Suppressor macrophage treated with lipopolysaccharide for 1 hour (primary cell): ENCODE data around the gene AMH.

Experiments used
- DNase-seq, 3 donors: peaks; one replicate each; pipeline ENCODE4 v3.0.0-alpha.2; 2020 to 2022

AMH gene

DNA sequence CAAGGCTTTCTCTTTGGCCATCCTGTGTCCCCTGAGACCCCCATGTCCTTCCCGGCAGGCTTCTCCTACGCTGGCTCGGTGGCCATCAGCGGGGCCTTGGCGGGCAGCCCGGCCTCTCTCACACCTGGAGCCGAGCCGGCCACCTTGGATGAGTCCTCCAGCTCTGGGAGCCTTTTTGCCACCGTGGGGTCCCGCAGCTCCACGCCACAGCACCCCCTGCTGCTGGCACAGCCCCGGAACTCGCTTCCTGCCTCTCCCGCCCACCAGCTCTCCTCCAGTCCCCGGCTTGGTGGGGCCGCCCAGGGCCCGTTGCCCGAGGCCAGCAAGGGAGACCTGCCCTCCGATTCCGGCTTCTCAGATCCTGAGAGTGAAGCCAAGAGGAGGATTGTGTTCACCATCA, 27.2 kb upstream of the AMH start:
- no peak for DNase-seq

DNA sequence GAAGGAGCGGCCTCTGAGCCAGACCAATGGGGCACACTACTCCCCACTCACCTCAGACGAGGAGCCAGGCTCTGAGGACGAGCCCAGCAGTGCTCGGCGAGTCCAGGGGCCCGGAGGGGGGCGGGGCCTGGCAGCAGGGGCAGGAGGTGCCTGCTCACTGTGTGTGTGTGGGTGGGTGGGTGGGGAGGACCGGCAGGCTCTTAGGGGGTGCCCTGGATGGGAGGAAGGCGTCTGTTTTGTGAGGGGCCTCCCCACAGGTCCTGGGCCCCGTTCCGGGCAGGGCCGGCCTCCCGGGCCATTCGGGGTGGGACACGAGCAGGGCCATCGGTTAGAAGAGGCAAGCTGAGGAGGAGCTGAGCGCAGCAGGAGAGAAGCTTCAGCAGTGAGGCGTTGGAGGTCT, 25.7 kb upstream of the AMH start:
- no peak for DNase-seq

- no peak for DNase-seq
Observed at GRCh38 chr19:2223959-2224358, 25.2 kb upstream of the AMH start.

DNA sequence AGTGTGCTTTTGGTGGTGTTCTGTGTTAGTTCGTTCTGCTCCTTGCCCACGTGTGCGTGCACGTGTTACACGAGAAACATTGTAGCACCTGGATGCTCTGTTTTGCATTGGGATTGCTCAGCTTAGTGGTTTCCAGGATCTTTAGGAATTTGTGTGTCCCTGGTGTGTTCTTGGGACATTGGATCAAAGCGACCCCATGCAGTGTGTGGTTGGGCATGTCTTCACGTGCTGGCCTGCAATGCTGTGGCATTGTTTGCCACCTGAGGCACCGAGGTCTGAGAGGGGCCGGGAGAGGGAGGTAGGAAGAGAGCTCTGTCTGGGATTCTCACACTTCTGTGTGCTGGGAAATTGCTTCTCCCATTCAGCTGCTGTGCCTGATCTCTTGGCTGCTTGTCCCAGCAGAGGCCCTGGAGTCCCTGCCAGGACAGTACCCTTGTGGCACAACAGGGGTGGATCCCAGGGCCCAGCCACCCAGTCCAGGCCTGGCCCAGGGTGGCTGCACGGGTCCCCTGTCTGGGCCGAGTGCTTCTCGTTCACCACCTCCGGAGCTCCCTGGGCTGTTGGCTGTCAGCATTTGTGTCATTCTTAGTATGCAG, 24.3 kb upstream of the AMH start:
- DNase-seq: no peak

DNA sequence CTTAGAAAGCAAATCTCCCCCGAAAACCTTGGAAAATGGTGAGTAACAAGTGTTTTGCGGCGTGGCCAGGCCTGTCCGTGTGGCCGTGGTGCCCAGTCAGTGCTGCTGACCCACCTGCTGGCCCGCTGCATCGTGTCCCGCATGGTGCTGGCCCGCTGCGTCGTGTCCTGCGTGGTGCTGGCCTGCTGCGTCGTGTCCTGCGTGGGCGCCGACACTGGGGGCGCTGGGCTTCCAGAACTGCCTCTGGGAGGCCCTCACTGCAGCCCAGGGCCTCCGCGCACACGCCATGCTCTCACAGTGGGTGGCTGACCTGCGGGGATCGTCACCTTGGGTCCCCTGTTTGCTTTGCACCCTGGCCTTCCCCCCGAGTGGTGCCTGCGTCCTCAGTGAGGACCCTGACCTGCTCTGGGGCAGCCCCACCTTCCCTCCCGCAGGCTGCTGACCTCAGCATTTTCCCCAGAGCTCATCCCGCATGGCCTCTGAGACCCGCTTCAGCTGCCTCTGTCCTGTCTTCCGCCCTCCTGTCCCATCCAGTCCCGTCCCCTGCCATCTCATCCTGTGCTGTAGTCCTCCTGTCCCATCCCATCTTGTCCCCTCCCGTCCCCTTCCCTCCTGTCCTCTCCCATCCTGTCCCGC, 23.6 kb upstream of the AMH start:
- DNase-seq: no peak

- DNase-seq: no peak
Observed at GRCh38 chr19:2226051-2226839, 22.9 kb upstream of the AMH start.

DNA sequence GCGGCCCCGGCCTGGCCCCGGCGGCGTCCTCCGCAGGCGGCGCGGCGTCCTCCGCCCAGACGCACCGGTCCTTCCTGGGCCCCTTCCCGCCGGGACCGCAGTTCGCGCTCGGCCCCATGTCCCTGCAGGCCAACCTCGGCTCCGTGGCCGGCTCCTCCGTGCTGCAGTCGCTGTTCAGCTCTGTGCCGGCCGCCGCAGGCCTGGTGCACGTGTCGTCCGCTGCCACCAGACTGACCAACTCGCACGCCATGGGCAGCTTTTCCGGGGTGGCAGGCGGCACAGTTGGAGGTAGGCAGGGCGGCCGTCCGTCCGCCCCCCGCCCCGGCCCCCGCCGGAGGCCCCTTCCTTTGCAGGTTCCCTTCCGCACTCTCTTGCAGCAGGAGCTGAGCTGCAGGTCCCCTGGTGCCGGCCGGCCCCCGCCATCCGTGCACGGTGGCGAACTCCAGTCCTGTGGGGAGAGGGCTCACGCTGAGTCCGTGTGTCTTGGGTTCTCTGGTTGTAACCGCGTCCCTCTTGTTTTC, 22.2 kb upstream of the AMH start:
- DNase-seq: no peak

DNA sequence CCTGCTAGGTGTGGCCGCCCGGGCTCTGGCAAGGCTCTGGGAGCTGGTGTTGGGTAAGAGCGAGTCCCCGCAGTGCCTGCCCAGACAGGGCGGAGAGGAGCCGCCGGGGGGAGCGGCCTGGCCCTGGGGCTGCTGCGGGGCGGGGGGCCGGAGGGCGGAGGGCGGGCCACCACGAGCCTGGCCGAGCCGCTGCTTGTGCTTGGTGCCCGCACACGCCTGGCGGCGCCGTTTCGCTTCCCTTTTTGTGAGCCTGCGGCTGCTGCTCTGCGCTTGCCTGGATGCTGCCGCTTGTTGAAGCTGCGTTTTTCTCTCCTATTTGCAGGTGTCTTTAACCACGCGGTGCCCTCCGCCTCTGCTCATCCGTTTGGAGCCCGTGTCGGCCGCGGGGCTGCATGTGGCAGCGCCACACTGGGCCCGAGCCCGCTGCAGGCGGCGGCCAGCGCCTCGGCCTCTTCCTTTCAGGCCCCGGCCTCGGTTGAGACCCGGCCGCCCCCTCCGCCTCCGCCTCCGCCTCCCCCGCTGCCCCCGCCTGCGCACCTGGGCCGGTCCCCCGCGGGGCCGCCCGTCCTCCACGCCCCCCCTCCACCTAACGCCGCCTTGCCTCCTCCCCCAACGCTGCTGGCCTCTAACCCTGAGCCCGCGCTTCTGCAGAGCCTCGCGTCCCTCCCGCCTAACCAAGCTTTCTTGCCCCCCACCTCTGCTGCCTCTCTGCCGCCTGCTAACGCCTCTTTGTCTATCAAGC, 21.5 kb upstream of the AMH start:
- peak; percentile 50 to 61 (median 54) for DNase-seq

GRCh38 chr19:2228157-2229030, 20.7 kb upstream of the AMH start:
- DNase-seq: no peak

- no peak for DNase-seq
Observed at GRCh38 chr19:2229103-2230032, 19.8 kb upstream of the AMH start.

GRCh38 chr19:2230033-2230531, 19.0 kb upstream of the AMH start:
- DNase-seq: no peak

- DNase-seq: no peak
Observed at GRCh38 chr19:2230807-2231533, 18.2 kb upstream of the AMH start.

DNA sequence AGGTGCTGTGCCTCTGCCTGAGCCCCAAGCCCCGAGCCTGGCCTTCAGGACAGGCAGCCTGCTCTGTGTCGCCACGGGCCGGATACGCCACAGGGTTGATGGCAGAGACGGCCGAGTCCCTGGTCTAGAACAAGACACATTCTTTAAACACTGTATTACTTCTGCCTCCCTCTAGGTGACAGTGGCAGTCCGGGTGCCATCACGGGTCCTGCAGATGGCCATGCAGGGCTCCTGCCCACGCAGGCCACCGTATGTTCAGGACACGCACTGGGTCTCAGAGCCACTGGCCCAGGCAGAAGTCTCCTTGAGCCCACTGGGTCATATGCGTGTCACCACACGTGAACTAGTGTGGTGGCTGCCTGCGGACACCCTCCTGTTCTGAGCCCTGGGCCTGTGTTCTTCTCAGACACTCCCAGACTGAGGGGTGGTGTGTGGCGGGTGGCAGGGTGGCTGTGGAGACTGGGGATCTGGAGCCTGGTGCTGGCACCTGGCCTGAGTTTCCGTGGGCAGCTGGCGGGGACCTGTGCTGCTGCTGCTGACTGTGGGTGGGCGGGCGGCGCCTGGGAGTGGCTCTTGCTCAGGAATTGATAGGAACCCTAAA, 17.4 kb upstream of the AMH start:
- peak in 1 of 3 donors; percentile 41 for DNase-seq

- DNase-seq: no peak
Observed at GRCh38 chr19:2232286-2233151, 16.6 kb upstream of the AMH start.

- no peak for DNase-seq
Observed at GRCh38 chr19:2233601-2234280, 15.4 kb upstream of the AMH start.

DNA sequence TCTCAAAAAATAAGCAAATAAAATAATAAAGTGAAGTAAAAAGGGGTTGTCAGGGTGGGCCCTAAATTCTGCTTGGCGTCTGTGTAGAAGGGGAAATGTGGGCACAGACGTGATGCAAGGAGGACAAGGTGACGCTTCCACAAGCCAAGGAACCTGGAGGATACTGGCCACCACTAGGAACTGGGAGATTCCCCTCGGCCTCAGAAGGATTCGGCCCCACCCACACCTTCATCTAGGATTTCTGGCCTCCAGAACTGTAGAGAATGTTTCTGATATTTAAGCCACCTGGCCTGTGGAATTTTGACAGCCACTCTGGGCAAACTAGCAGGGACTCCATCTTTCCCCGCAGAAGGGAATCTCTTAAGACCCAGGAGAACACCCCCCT, 14.1 kb upstream of the AMH start:
- DNase-seq: peak; percentile 50 to 57 (median 57)

DNA sequence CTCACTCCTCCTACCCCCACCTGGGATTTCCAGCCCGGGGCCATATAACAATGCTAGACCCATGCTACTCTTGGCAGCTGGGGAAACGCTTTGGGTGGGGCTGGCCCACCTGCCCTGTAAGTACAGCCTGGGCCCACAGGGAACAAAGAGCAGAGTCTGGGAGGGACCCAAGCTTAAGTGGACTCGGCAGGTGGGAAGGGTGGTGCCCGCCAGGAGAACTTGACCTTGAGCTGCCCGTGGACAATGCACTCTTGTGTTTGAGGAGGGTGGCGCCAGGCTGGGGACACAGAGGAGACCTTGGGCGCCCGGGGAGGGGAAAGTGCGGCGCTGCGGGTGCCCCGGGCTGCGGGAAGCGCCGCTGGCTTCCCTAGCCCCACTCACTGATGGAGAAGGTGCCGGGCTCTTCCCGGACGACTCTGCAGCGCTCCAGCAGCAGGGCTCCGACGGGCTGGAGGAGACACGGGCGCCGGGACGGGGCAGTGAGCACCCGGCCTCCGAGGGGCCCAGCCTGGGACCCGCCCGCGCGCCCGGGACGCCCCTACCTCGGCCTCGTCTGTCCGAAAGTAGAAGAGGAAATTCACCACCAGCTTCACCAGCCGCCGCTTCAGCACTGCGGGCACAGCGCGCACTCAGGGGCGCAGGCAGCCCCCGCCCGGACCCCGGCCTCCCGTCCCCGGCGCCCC, 13.6 kb upstream of the AMH start:
- DNase-seq: peak; percentile 39 to 62 (median 42)

DNA sequence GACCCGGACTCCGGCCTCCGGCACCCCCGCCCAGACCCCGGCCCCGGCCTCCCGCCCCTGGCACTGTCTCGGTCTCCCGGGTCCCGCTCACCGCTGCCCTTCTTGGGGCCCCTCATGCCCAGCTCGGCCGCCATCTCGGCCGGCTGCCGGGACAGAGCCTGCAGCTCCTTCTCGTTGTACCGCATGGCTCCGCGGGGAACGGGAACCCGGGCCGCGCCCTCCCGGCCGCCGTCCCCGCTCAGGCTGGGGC, 13.1 kb upstream of the AMH start:
- DNase-seq: no peak
